Activated CD8-positive, alpha-beta T cell treated with anti-CD3 and anti-CD28 coated beads for 36 hours (primary cell): ENCODE results near the gene CHFR. TPM values are rescaled to one million over a fixed set of nuclear protein-coding genes. Genes with fewer than 3 reads are reported as not detected.
"Not testable (repeated sequence)": the region's sequence is repeated elsewhere in the genome, so short reads cannot be mapped to it uniquely, and the experiment has no call there.

Experiments used
- ATAC-seq: fragments of 200-7000 bp; cut with Tn5 transposase; one replicate; pipeline ENCODE4 v1.10.0; 2021; ENCODE audit warnings: mild to moderate bottlenecking, moderate library complexity
- CTCF ChIA-PET: fragments of 350-600 bp; sonication (Branson Sonifier 250); formaldehyde crosslinking; loops from one replicate; lab custom pipeline; 2021; ENCODE audit warnings: antibody characterized with exemption; lab: Charles Lee
- POLR2A ChIA-PET: fragments of 350-600 bp; sonication (Branson Sonifier 250); formaldehyde crosslinking; loops from one replicate; lab custom pipeline; 2021; ENCODE audit warnings: antibody characterized with exemption; lab: Charles Lee
- DNase-seq: peaks from one replicate; pipeline ENCODE4 v3.0.0-alpha.2; 2020
- H3K27ac Mint-ChIP-seq: one replicate; pipeline ENCODE4 v1.8.0; 2021; ENCODE audit warnings: mild to moderate bottlenecking, mixed read lengths
- H3K27me3 Mint-ChIP-seq: one replicate; pipeline ENCODE4 v1.8.0; 2021; ENCODE audit warnings: mixed read lengths
- H3K36me3 Mint-ChIP-seq: one replicate; pipeline ENCODE4 v1.8.0; 2021; ENCODE audit warnings: low read depth, mixed read lengths
- H3K4me1 Mint-ChIP-seq: one replicate; pipeline ENCODE4 v1.8.0; 2021; ENCODE audit warnings: low read depth, mixed read lengths
- H3K4me3 Mint-ChIP-seq: one replicate; pipeline ENCODE4 v1.8.0; 2021; ENCODE audit warnings: mild to moderate bottlenecking, moderate library complexity, mixed read lengths
- H3K9me3 Mint-ChIP-seq: one replicate; pipeline ENCODE4 v1.8.0; 2021; ENCODE audit warnings: mixed read lengths
- CTCF ChIP-seq: fragments of 200-600 bp; IDR thresholded peaks from one replicate; pipeline ENCODE4 v1.8.0; 2022; ENCODE audit warnings: antibody characterized with exemption, mild to moderate bottlenecking
- intact Hi-C: fragments of 100-400 bp; cut with micrococcal nuclease; formaldehyde crosslinking; loops from one replicate; pipeline ENCODE4 v1.10.0; 2022
- total RNA-seq, 2 experiments: library from RNA; stranded (reverse); gene quantifications; one replicate each; pipeline ENCODE4 v1.2.3, GENCODE V29; 2021

CHFR gene
- total RNA-seq, 2 experiments from 2014 or later: 40.5 to 51.2 TPM

DNA sequence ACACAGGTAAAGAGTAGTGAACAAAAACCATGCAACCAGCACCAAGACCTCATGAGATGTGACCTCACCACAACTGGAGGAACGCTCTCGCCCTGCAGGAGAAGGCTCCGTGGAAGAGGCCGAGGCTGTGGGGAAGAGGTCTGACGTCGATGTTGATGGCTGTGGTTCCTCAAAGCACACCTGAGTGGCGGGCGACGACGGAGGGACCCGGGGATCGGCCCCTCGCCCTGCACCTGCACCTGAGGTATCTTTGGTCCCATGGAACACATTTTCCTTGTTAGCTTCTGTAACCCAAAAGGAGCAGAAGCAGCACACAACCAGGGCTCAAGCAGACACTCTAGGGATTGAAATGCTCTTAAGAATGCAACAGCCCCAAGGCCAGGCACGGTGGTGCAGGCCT is 17.9 kb downstream of the CHFR start:
- Mint-ChIP-seq H3K4me3 (no peak overlapping the region), H3K27me3 (no peaks in the 10 kb centered on the region), H3K27ac (no peak overlapping the region), H3K4me1 (peaks cover 46% of the 10 kb centered on the region), H3K36me3 (peaks cover 54% of the 10 kb centered on the region), H3K9me3 (no peaks in the 10 kb centered on the region)
- TF ChIP-seq CTCF: no peak
- DNase-seq: no peak
- ChIA-PET POLR2A (no interaction called here), CTCF (no interaction called here)
- no peak for ATAC-seq
- intact Hi-C loops: no loop called here

DNA sequence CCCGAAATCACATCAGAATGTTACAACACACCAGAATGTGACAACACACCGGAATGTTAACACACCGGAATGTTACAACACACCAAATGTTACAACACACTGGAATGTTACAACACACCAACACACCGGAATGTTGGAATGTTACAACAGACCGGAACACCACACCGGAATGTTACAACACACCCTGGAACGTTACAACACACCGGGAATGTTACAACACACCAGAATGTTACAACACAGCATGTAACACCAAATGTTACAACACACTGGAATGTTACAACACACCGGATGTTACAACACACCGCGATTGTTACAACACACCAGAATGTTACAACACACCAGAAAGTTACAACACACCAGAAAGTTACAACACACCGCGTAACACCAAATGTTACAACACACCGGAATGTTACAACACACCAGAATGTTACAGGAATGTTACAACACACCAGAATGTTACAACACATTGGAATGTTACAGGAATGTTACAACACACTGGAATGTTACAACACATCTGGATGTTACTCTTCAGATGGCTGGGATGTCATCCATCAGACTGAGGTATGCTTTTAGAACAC is 21.1 kb downstream of the CHFR start:
- Mint-ChIP-seq H3K4me3 (no peak overlapping the region), H3K9me3 (no peaks in the 10 kb centered on the region), H3K4me1 (peaks cover 27% of the 10 kb centered on the region), H3K27me3 (no peaks in the 10 kb centered on the region), H3K36me3 (peaks cover 41% of the 10 kb centered on the region), H3K27ac (no peak overlapping the region)
- TF ChIP-seq CTCF: no peak
- ChIA-PET POLR2A (no interaction called here), CTCF (no interaction called here)
- ATAC-seq (no peak), DNase-seq (no peak)
- intact Hi-C loops: no loop called here

- Mint-ChIP-seq H3K4me3 (no peak overlapping the region), H3K4me1 (peaks cover 10% of the 10 kb centered on the region), H3K27ac (no peak overlapping the region), H3K9me3 (no peaks in the 10 kb centered on the region), H3K27me3 (no peaks in the 10 kb centered on the region), H3K36me3 (peaks cover 37% of the 10 kb centered on the region)
- ChIA-PET CTCF (interaction anchor here (0.6 kb wide), 1 partner anchor 105 kb away, joined by 3 read pairs; no protein-coding TSS in a partner anchor), POLR2A (interaction anchor here (0.7 to 1.4 kb wide), 2 partner anchors 8 to 13 kb away, joined by 3 to 5 read pairs; no protein-coding TSS in a partner anchor)
- intact Hi-C loops: no loop called here
- no peak for DNase-seq
- no peak for ATAC-seq
- TF ChIP-seq CTCF: no peak
Measured at GRCh38 chr12:132861558-132861957, 25.8 kb downstream of the CHFR start.

GRCh38 chr12:132858718-132859266 is 28.6 kb downstream of the CHFR start:
- no peak overlapping the region for H3K27ac Mint-ChIP-seq
- peaks cover 4% of the 10 kb centered on the region for H3K4me1 Mint-ChIP-seq
- peaks cover 35% of the 10 kb centered on the region for H3K36me3 Mint-ChIP-seq
- no peak overlapping the region for H3K4me3 Mint-ChIP-seq
- ATAC-seq: no peak
- intact Hi-C loops: no loop called here
- H3K27me3 Mint-ChIP-seq: no peaks in the 10 kb centered on the region
- no peaks in the 10 kb centered on the region for H3K9me3 Mint-ChIP-seq
- DNase-seq: no peak
- POLR2A ChIA-PET: interaction anchor here (0.6 kb wide), 1 partner anchor 20 kb away, joined by 3 read pairs; no protein-coding TSS in a partner anchor
- CTCF ChIA-PET: interaction anchor here (1.2 kb wide), 1 partner anchor 90 kb away, joined by 3 read pairs; no protein-coding TSS in a partner anchor
- TF ChIP-seq CTCF: no peak

GRCh38 chr12:132857019-132857418 is 30.4 kb downstream of the CHFR start:
- peaks cover 36% of the 10 kb centered on the region for H3K36me3 Mint-ChIP-seq
- H3K27ac Mint-ChIP-seq, H3K4me3 Mint-ChIP-seq: not testable (repeated sequence)

More at GRCh38 chr12:132857019-132857418, 30.4 kb downstream of the CHFR start:
- H3K4me1 Mint-ChIP-seq, H3K27me3 Mint-ChIP-seq, H3K9me3 Mint-ChIP-seq, POLR2A ChIA-PET, DNase-seq, CTCF ChIA-PET, intact Hi-C loops, ATAC-seq: not testable (repeated sequence)
